IPS-20b (cell line): ENCODE data around the gene FAM20C.

Experiments
- H3K27ac ChIP-seq: one replicate; pipeline ENCODE4 v1.5.1; 2013; ENCODE audit warnings: low read length
- H3K27me3 ChIP-seq: 2 replicates; pipeline ENCODE4 v1.6.1; 2013; ENCODE audit warnings: mild to moderate bottlenecking, low read length, inconsistent platforms; ENCODE audit not compliant: insufficient read depth
- H3K36me3 ChIP-seq: 2 replicates; pipeline ENCODE4 v1.6.1; 2013; ENCODE audit warnings: low read depth, mild to moderate bottlenecking, inconsistent platforms, low read length, moderate library complexity; ENCODE audit not compliant: insufficient read depth
- H3K4me1 ChIP-seq: 2 replicates; pipeline ENCODE4 v1.6.1; 2013; ENCODE audit warnings: mild to moderate bottlenecking, control low read depth, inconsistent platforms, low read length, moderate library complexity; ENCODE audit not compliant: insufficient read depth
- H3K4me3 ChIP-seq: 2 replicates; pipeline ENCODE4 v1.5.1; 2013; ENCODE audit warnings: mild to moderate bottlenecking, low read length, inconsistent platforms
- H3K9ac ChIP-seq: 2 replicates; pipeline ENCODE4 v1.6.1; 2013; ENCODE audit warnings: low read depth, mild to moderate bottlenecking, inconsistent platforms, low read length, moderate library complexity
- H3K9me3 ChIP-seq: 2 replicates; pipeline ENCODE4 v1.6.1; 2013; ENCODE audit warnings: mild to moderate bottlenecking, low read depth, low read length, inconsistent platforms; ENCODE audit not compliant: insufficient read depth

FAM20C gene

GRCh38 chr7:288671-289101, 96.3 kb downstream of the FAM20C start:
- H3K36me3 ChIP-seq: no peaks in the 10 kb centered on the region
- H3K4me3 ChIP-seq: no peak overlapping the region
- H3K27ac ChIP-seq: no peak overlapping the region
- peaks cover 61% of the 10 kb centered on the region; the same call in 1 of the 2 replicates for H3K27me3 ChIP-seq
- H3K9ac ChIP-seq: no peak overlapping the region
- no peaks in the 10 kb centered on the region for H3K4me1 ChIP-seq
- H3K9me3 ChIP-seq: no peaks in the 10 kb centered on the region; the same call in 1 of the 2 replicates

GRCh38 chr7:289209-289755, 96.9 kb downstream of the FAM20C start:
- Histone ChIP-seq H3K4me3 (no peak overlapping the region; the same call in 1 of the 2 replicates), H3K4me1 (no peaks in the 10 kb centered on the region), H3K27ac (no peak overlapping the region), H3K27me3 (peaks cover 61% of the 10 kb centered on the region; the same call in 1 of the 2 replicates), H3K9me3 (no peaks in the 10 kb centered on the region; the same call in 1 of the 2 replicates), H3K9ac (no peak overlapping the region), H3K36me3 (no peaks in the 10 kb centered on the region)

GRCh38 chr7:289756-290553, 97.6 kb downstream of the FAM20C start, which contains the start of gene FOXL3:
TSS of gene FOXL3 (plus strand) at chr7:290170. CDS start at chr7:290170, 0 bp downstream.
- Histone ChIP-seq H3K36me3 (no peaks in the 10 kb centered on the region), H3K27ac (no peak within 1 kb of the TSS), H3K9ac (no peak within 1 kb of the TSS), H3K4me1 (no peaks in the 10 kb centered on the region), H3K9me3 (no peaks in the 10 kb centered on the region; the same call in 1 of the 2 replicates), H3K4me3 (no peak within 1 kb of the TSS; the same call in 1 of the 2 replicates), H3K27me3 (peaks cover 61% of the 10 kb centered on the region; the same call in 1 of the 2 replicates)

- Histone ChIP-seq H3K36me3 (no peaks in the 10 kb centered on the region), H3K4me1 (no peaks in the 10 kb centered on the region), H3K27ac (no peak overlapping the region), H3K9ac (no peak overlapping the region), H3K4me3 (no peak overlapping the region; the same call in 1 of the 2 replicates), H3K9me3 (no peaks in the 10 kb centered on the region; the same call in 1 of the 2 replicates), H3K27me3 (peaks cover 61% of the 10 kb centered on the region; the same call in 1 of the 2 replicates)
Observed at GRCh38 chr7:290554-291372, 98.4 kb downstream of the FAM20C start.

- Histone ChIP-seq H3K4me1 (no peaks in the 10 kb centered on the region), H3K4me3 (no peak overlapping the region), H3K27ac (no peak overlapping the region), H3K36me3 (no peaks in the 10 kb centered on the region), H3K9me3 (no peaks in the 10 kb centered on the region; the same call in 1 of the 2 replicates), H3K9ac (no peak overlapping the region), H3K27me3 (peaks cover 61% of the 10 kb centered on the region; the same call in 1 of the 2 replicates)
Observed at GRCh38 chr7:291373-292092, 99.2 kb downstream of the FAM20C start.

GRCh38 chr7:292226-292625, 99.9 kb downstream of the FAM20C start:
- Histone ChIP-seq H3K9ac (no peak overlapping the region), H3K36me3 (no peaks in the 10 kb centered on the region), H3K27ac (no peak overlapping the region), H3K4me3 (no peak overlapping the region), H3K9me3 (no peaks in the 10 kb centered on the region; the same call in 1 of the 2 replicates), H3K4me1 (no peaks in the 10 kb centered on the region), H3K27me3 (peaks cover 61% of the 10 kb centered on the region; the same call in 1 of the 2 replicates)

GRCh38 chr7:292826-293225, 100.5 kb downstream of the FAM20C start:
- H3K4me1 ChIP-seq: no peaks in the 10 kb centered on the region
- no peak overlapping the region for H3K4me3 ChIP-seq
- no peaks in the 10 kb centered on the region; the same call in 1 of the 2 replicates for H3K9me3 ChIP-seq
- no peak overlapping the region for H3K9ac ChIP-seq
- H3K36me3 ChIP-seq: no peaks in the 10 kb centered on the region
- H3K27me3 ChIP-seq: peaks cover 55% of the 10 kb centered on the region; the same call in 1 of the 2 replicates
- H3K27ac ChIP-seq: no peak overlapping the region

GRCh38 chr7:293681-294439, 101.5 kb downstream of the FAM20C start:
- H3K9me3 ChIP-seq: no peaks in the 10 kb centered on the region; the same call in 1 of the 2 replicates
- H3K9ac ChIP-seq: no peak overlapping the region
- H3K4me1 ChIP-seq: no peaks in the 10 kb centered on the region
- H3K36me3 ChIP-seq: no peaks in the 10 kb centered on the region
- peaks cover 44% of the 10 kb centered on the region; the same call in 1 of the 2 replicates for H3K27me3 ChIP-seq
- no peak overlapping the region for H3K27ac ChIP-seq
- no peak overlapping the region for H3K4me3 ChIP-seq

GRCh38 chr7:294440-295154, 102.2 kb downstream of the FAM20C start:
- H3K27me3 ChIP-seq: peaks cover 37% of the 10 kb centered on the region; the same call in 1 of the 2 replicates
- no peak overlapping the region for H3K27ac ChIP-seq
- no peaks in the 10 kb centered on the region; the same call in 1 of the 2 replicates for H3K9me3 ChIP-seq
- H3K4me3 ChIP-seq: no peak overlapping the region
- no peaks in the 10 kb centered on the region for H3K36me3 ChIP-seq
- H3K4me1 ChIP-seq: no peaks in the 10 kb centered on the region
- no peak overlapping the region for H3K9ac ChIP-seq
